GM12865 (cell line): Measurements from ENCODE around the gene MID1.

Source experiments
- DNase-seq: peaks from one replicate; pipeline ENCODE4 v3.0.0; 2010; ENCODE audit warnings: low read depth
- H3K4me3 ChIP-seq: 2 replicates; pipeline ENCODE4 v1.5.1; 2011; ENCODE audit warnings: mild to moderate bottlenecking, low read depth, low read length, control low read depth
- TF ChIP-seq, protein P1 (sequence below): IDR thresholded peaks from 2 replicates; pipeline ENCODE4 v1.5.1; 2011; ENCODE audit warnings: low read length, control low read depth, low read depth, inconsistent platforms; ENCODE audit not compliant: insufficient read depth; ENCODE audit errors: missing control alignments

Gene MID1

GRCh38 chrX:10486373-10486772 is 134.0 kb downstream of the MID1 start:
- DNase-seq = no peak
- no peak overlapping the region for H3K4me3 ChIP-seq
- TF ChIP-seq, protein P1, sequence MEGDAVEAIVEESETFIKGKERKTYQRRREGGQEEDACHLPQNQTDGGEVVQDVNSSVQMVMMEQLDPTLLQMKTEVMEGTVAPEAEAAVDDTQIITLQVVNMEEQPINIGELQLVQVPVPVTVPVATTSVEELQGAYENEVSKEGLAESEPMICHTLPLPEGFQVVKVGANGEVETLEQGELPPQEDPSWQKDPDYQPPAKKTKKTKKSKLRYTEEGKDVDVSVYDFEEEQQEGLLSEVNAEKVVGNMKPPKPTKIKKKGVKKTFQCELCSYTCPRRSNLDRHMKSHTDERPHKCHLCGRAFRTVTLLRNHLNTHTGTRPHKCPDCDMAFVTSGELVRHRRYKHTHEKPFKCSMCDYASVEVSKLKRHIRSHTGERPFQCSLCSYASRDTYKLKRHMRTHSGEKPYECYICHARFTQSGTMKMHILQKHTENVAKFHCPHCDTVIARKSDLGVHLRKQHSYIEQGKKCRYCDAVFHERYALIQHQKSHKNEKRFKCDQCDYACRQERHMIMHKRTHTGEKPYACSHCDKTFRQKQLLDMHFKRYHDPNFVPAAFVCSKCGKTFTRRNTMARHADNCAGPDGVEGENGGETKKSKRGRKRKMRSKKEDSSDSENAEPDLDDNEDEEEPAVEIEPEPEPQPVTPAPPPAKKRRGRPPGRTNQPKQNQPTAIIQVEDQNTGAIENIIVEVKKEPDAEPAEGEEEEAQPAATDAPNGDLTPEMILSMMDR = no peak

- DNase-seq = no peak
- no peak overlapping the region for H3K4me3 ChIP-seq
- TF ChIP-seq, protein P1 = no peak
These were observed 135.1 kb downstream of the MID1 start for GRCh38 chrX:10485326-10485725.

DNA sequence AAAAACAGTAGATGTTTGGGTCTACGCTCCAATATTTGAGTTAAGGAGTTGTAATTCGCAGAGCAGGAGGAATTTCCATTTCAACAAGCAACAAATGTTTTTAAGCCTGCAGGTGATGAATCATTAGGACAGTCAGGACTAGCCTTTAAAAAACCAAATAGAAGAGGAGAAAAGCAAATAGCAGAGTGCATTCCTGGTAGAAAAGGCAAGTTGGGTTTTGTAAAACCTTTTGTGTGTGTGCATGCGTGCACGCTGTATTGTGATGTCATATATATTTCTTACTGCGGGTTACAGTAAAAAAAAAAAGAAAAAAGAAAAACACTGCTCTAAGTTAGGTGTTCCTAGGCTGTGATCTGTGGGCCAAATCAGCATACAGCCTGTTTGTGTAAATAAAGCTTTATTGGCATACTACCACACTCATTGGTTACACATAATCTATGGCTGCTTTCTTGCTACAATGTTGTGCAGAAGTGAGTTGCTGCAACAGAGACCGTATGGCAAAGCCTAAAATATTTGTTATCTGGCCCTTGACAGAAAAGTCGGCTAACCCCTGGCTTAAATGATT is 135.6 kb downstream of the MID1 start:
- TF ChIP-seq, protein P1 = no peak
- H3K4me3 ChIP-seq = no peak overlapping the region
- DNase-seq = no peak

- no peak overlapping the region for H3K4me3 ChIP-seq
- DNase-seq = no peak
- TF ChIP-seq, protein P1 = no peak
These were observed 137.1 kb downstream of the MID1 start for GRCh38 chrX:10483191-10483831.

GRCh38 chrX:10482708-10483107 is 137.7 kb downstream of the MID1 start:
- TF ChIP-seq, protein P1 = no peak
- DNase-seq = no peak
- no peak overlapping the region for H3K4me3 ChIP-seq

DNA sequence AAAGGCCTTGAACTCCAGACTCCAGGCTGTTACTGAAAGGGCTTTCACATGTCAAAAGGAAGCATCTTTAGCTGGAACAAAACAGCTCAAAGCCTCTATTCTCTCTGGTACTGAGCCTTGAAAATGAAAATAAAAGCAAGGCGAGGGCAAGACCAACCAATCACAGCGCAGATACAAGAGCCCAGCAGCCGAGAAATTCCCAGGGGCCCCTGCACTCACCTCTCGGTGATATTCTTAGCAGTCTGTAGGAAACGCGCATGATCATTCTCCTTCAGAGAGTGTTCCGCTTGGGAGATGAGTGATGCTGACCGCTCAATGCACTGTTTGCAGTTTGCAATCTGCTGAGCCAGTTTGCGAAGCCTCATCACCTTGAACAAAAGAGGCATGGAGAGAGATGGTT is 138.1 kb downstream of the MID1 start:
- peak; percentile 10 for DNase-seq
- TF ChIP-seq, protein P1 = no peak
- H3K4me3 ChIP-seq = no peak overlapping the region

DNA sequence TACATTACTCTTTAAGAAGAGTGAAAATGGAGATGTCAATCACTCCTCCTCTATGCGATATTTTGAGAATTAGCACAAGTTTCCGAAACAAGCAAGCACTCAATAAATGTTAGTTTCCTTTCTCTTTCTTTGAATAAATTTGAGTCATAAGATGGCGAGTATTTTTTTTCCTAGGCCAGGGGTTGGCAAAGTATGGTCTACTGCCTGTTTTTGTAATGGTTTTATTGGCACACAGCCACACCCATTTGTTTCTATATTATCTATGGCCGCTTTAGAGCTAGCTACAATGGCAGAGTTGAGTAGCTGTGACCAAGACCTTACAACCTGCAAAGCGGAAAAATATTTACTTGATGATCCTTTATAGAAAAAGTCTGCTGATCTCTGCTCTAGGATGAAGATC is 139.5 kb downstream of the MID1 start:
- DNase-seq = no peak
- TF ChIP-seq, protein P1 = no peak
- no peak overlapping the region for H3K4me3 ChIP-seq
